Loucy (cell line): ENCODE data around the gene SMIM23.

Source experiments
- H2AFZ ChIP-seq: fragments of 200-600 bp; sonication (generic); 2 replicates; pipeline ENCODE4 v1.6.0; 2016; ENCODE audit warnings: antibody characterized with exemption, mild to moderate bottlenecking, low read length, moderate library complexity
- H3F3A ChIP-seq: fragments of 200-600 bp; 2 replicates; pipeline ENCODE4 v1.6.0; 2016; ENCODE audit warnings: antibody characterized with exemption, low read depth, mild to moderate bottlenecking
- H3K27me3 ChIP-seq: fragments of 200-600 bp; sonication (generic); 2 replicates; pipeline ENCODE4 v1.6.1; 2014; ENCODE audit warnings: low read length, mild to moderate bottlenecking; ENCODE audit not compliant: insufficient read depth, poor library complexity, severe bottlenecking
- H3K36me3 ChIP-seq: fragments of 200-600 bp; sonication (generic); 2 replicates; pipeline ENCODE4 v1.6.1; 2016; ENCODE audit warnings: low read length; ENCODE audit not compliant: insufficient read depth
- H3K4me1 ChIP-seq: fragments of 200-600 bp; sonication (generic); 2 replicates; pipeline ENCODE4 v1.5.1; 2014; ENCODE audit warnings: low read length, mild to moderate bottlenecking; ENCODE audit not compliant: insufficient read depth, poor library complexity, severe bottlenecking
- H3K4me2 ChIP-seq: fragments of 200-600 bp; sonication (generic); 2 replicates; pipeline ENCODE4 v1.6.0; 2014; ENCODE audit warnings: antibody characterized with exemption, low read length, low read depth, mild to moderate bottlenecking; ENCODE audit not compliant: poor library complexity, severe bottlenecking
- H3K4me3 ChIP-seq: fragments of 200-600 bp; sonication (generic); 2 replicates; pipeline ENCODE4 v1.5.1; 2014; ENCODE audit warnings: low read length, mild to moderate bottlenecking, mixed read lengths; ENCODE audit not compliant: poor library complexity, severe bottlenecking
- H3K79me2 ChIP-seq: fragments of 200-600 bp; sonication (generic); 2 replicates; pipeline ENCODE4 v1.6.1; 2014; ENCODE audit warnings: low read length; ENCODE audit not compliant: insufficient read depth
- H3K9ac ChIP-seq: fragments of 200-600 bp; sonication (generic); 2 replicates; pipeline ENCODE4 v1.6.0; 2014; ENCODE audit warnings: mild to moderate bottlenecking, low read depth, low read length, moderate library complexity; ENCODE audit not compliant: poor library complexity, severe bottlenecking
- H3K9me2 ChIP-seq: fragments of 200-600 bp; sonication (generic); replicated peaks from 2 replicates; pipeline ENCODE4 v1.6.1; 2016; ENCODE audit warnings: low read depth, low read length, mixed read lengths
- H3K9me3 ChIP-seq: fragments of 200-600 bp; sonication (generic); 2 replicates; pipeline ENCODE4 v1.6.1; 2014; ENCODE audit warnings: mild to moderate bottlenecking, antibody characterized with exemption, low read length, low read depth; ENCODE audit not compliant: insufficient read depth
- H4K20me1 ChIP-seq: fragments of 200-600 bp; sonication (generic); 2 replicates; pipeline ENCODE4 v1.6.0; 2014; ENCODE audit warnings: antibody characterized with exemption, low read length, mild to moderate bottlenecking; ENCODE audit not compliant: insufficient read depth, poor library complexity, severe bottlenecking
- CTCF ChIP-seq: fragments of 200-600 bp; sonication (generic); conservative IDR thresholded peaks from 2 replicates; pipeline ENCODE4 v1.5.1; 2014; ENCODE audit warnings: mild to moderate bottlenecking, antibody characterized with exemption, low read length
- EZH2phosphoT487 ChIP-seq: fragments of 200-600 bp; IDR thresholded peaks from 2 replicates; pipeline ENCODE4 v1.6.1; 2018; ENCODE audit warnings: antibody characterized with exemption, mild to moderate bottlenecking, moderate library complexity, borderline replicate concordance

Gene SMIM23

DNA sequence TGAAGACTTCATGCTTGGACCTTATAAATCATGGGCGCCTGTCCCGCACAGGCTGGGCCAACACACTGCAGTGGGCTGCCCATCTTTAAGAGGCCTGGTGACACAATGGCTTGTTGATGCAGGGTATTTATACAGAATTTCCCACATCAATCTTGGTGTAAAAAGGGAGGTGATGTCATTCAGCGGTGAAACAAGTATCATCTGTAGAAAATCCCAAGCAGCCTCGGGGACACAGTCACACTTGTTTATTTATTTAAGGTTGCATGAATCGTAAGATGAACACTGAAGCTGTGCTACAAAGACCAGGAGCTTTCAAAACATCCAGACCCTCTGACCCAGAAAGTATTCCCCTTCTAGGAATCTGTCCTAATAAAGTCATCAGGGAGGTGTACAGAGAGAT is 40.5 kb downstream of the SMIM23 start:
- H3K9me2 ChIP-seq, result no peaks in the 10 kb centered on the region
- no peak overlapping the region for H3K4me3 ChIP-seq

GRCh38 chr5:171827162-171827561 is 41.5 kb downstream of the SMIM23 start:
- no peaks in the 10 kb centered on the region for H3K36me3 ChIP-seq
- H4K20me1 ChIP-seq, result no peaks in the 10 kb centered on the region
- no peaks in the 10 kb centered on the region for H3K9me3 ChIP-seq
- no peak overlapping the region for H3K4me2 ChIP-seq
- no peaks in the 10 kb centered on the region for H3K79me2 ChIP-seq
- TF ChIP-seq CTCF (no peak), EZH2phosphoT487 (no peak)
- H3K9me2 ChIP-seq, result no peaks in the 10 kb centered on the region
- no peak overlapping the region for H3K4me3 ChIP-seq
- peaks cover 9% of the 10 kb centered on the region for H3K4me1 ChIP-seq
- H3K9ac ChIP-seq, result no peak overlapping the region
- H2AFZ ChIP-seq, result no peak overlapping the region
- no peaks in the 10 kb centered on the region for H3F3A ChIP-seq
- no peaks in the 10 kb centered on the region for H3K27me3 ChIP-seq

More for the DNA sequence above, 40.5 kb downstream of the SMIM23 start:
- no peak for TF ChIP-seq CTCF
- no peak for TF ChIP-seq EZH2phosphoT487
- H3K4me1 ChIP-seq, result peaks cover 9% of the 10 kb centered on the region
- H4K20me1 ChIP-seq, result no peaks in the 10 kb centered on the region
- no peak overlapping the region for H3K4me2 ChIP-seq
- no peaks in the 10 kb centered on the region for H3K79me2 ChIP-seq
- no peaks in the 10 kb centered on the region for H3K9me3 ChIP-seq
- no peaks in the 10 kb centered on the region for H3K27me3 ChIP-seq
- no peaks in the 10 kb centered on the region for H3F3A ChIP-seq
- H3K36me3 ChIP-seq, result no peaks in the 10 kb centered on the region
- H3K9ac ChIP-seq, result no peak overlapping the region
- H2AFZ ChIP-seq, result no peak overlapping the region

GRCh38 chr5:171830686-171831085 is 45.1 kb downstream of the SMIM23 start:
- Histone ChIP-seq H3K4me3 (no peak overlapping the region), H3K9me2 (no peaks in the 10 kb centered on the region), H3K27me3 (no peaks in the 10 kb centered on the region), H3K36me3 (no peaks in the 10 kb centered on the region), H3K9me3 (no peaks in the 10 kb centered on the region), H3K9ac (no peak overlapping the region), H3K79me2 (no peaks in the 10 kb centered on the region), H3K4me2 (no peak overlapping the region), H3K4me1 (peaks cover 9% of the 10 kb centered on the region), H3F3A (no peaks in the 10 kb centered on the region), H2AFZ (no peak overlapping the region), H4K20me1 (no peaks in the 10 kb centered on the region)
- TF ChIP-seq EZH2phosphoT487 (no peak), CTCF (no peak)
